Esophagus muscularis mucosa (tissue), 4 donors: ENCODE data around the gene GAS7. TPM values are rescaled to one million over a fixed set of nuclear protein-coding genes. Genes with fewer than 3 reads are reported as not detected.

Source experiments
- DNase-seq: peaks from one replicate; pipeline ENCODE4 v3.0.0-alpha.2; 2017; ENCODE audit errors: extremely low spot score
- H3K27ac ChIP-seq, 4 donors: fragments of 200-600 bp; sonication (generic); replicated peaks in 1 of 4; 1 replicate in 3 of 4; 2 replicates in 1 of 4; pipeline ENCODE4 v1.5.1; 2016 to 2019; ENCODE audit warnings: mild to moderate bottlenecking in 1 of 4
- H3K27me3 ChIP-seq, 4 donors: fragments of 200-600 bp; sonication (generic); one replicate each; pipeline versions ENCODE4 v1.5.1 to v1.6.0; 2016 to 2019
- H3K36me3 ChIP-seq, 4 donors: fragments of 200-600 bp; sonication (generic); one replicate each; pipeline ENCODE4 v1.5.1; 2016 to 2019
- H3K4me1 ChIP-seq, 4 donors: fragments of 200-600 bp; sonication (generic); one replicate each; pipeline ENCODE4 v1.5.1; 2016 to 2019
- H3K4me3 ChIP-seq, 4 donors: fragments of 200-600 bp; sonication (generic); 1 replicate in 2 of 4; 2 replicates in 2 of 4; pipeline ENCODE4 v1.5.1; 2016 to 2019; ENCODE audit warnings: mild to moderate bottlenecking in 4 of 4, moderate library complexity in 1 of 4
- H3K9me3 ChIP-seq, 4 donors: fragments of 200-600 bp; sonication (generic); 1 replicate in 3 of 4; 2 replicates in 1 of 4; pipeline ENCODE4 v1.5.1; 2016 to 2019
- CTCF ChIP-seq, 3 experiments: fragments of 200-600 bp in 2 of 3; fragments of 450-650 bp in 1 of 3; sonication (generic) in 2 of 3; IDR thresholded peaks; one replicate each; pipeline ENCODE4 v1.5.1; 2017 to 2019; ENCODE audit warnings: antibody characterized with exemption in 3 of 3, mild to moderate bottlenecking in 2 of 3, moderate library complexity in 1 of 3
- EP300 ChIP-seq: sonication (generic); formaldehyde crosslinking; IDR thresholded peaks from one replicate; pipeline ENCODE4 v1.6.1; 2017; ENCODE audit warnings: antibody characterized with exemption
- POLR2A ChIP-seq: fragments of 450-650 bp; IDR thresholded peaks from one replicate; pipeline ENCODE4 v1.6.1; 2017; ENCODE audit warnings: antibody characterized with exemption, moderate library complexity, mild to moderate bottlenecking, low read depth
- POLR2AphosphoS5 ChIP-seq, 2 donors: sonication (generic); formaldehyde crosslinking; IDR thresholded peaks; one replicate each; pipeline ENCODE4 v1.6.1; 2017; ENCODE audit warnings: antibody characterized with exemption in 2 of 2
- WGBS: methylation state at CpG from one replicate; pipeline ENCODE4 v1.1.5; 2018; 5-methylcytosine and 5-hydroxymethylcytosine counted together
- intact Hi-C: fragments of 100-400 bp; cut with DNase I; formaldehyde crosslinking; loops from one replicate; pipeline ENCODE4 v1.15.1; 2023
- total RNA-seq, 4 donors: library from RNA; depleted of rRNA; stranded (reverse); fragments of >200 nt; gene quantifications; one replicate each; pipeline versions ENCODE4 v1.1.0 to v1.2.1, GENCODE V29; 2016

Gene GAS7
- total RNA-seq, 4 donors from 2014 or later, result 77.3 to 124 (median 86.7) TPM

- WGBS, result 71% methylated on average over 4 of the region's 4 CpGs
- Histone ChIP-seq H3K36me3 (no peaks in the 10 kb centered on the region), H3K4me1 (peaks cover 0 to 28% (median 22%) of the 10 kb centered on the region in 4 donors), H3K27ac (peak overlapping the region; percentile 45 to 65 (median 54)), H3K27me3 (no peaks in the 10 kb centered on the region), H3K4me3 (no peak overlapping the region), H3K9me3 (no peaks in the 10 kb centered on the region)
- TF ChIP-seq CTCF (IDR thresholded peaks at IDR 0.05), result no peak
- TF ChIP-seq POLR2AphosphoS5 (IDR thresholded peaks at IDR 0.05), result no peak
- TF ChIP-seq POLR2A, result no peak
- no peak for TF ChIP-seq EP300
- no peak for DNase-seq
- intact Hi-C loops, result no loop called here
These were observed 41.8 kb downstream of the GAS7 start for GRCh38 chr17:10156599-10156947.

GRCh38 chr17:10156077-10156435 is 42.4 kb downstream of the GAS7 start:
- Histone ChIP-seq H3K36me3 (no peaks in the 10 kb centered on the region), H3K4me1 (peaks cover 0 to 31% (median 23%) of the 10 kb centered on the region in 4 donors), H3K9me3 (no peaks in the 10 kb centered on the region), H3K27me3 (no peaks in the 10 kb centered on the region), H3K4me3 (no peak overlapping the region), H3K27ac (peak overlapping the region; percentile 45 to 65 (median 54))
- no peak for DNase-seq
- 85% methylated on average over 4 of the region's 4 CpGs for WGBS
- intact Hi-C loops, result no loop called here
- TF ChIP-seq POLR2AphosphoS5 (IDR thresholded peaks at IDR 0.05) (no peak), EP300 (no peak), POLR2A (no peak), CTCF (IDR thresholded peaks at IDR 0.05) (no peak)

- WGBS, result 69% methylated on average over 8 of the region's 8 CpGs
- no peaks in the 10 kb centered on the region for H3K27me3 ChIP-seq
These were observed 42.9 kb downstream of the GAS7 start for GRCh38 chr17:10155371-10156076.

GRCh38 chr17:10151667-10152496 is 46.5 kb downstream of the GAS7 start:
- intact Hi-C loops, result no loop called here
- no peak for TF ChIP-seq POLR2AphosphoS5 (IDR thresholded peaks at IDR 0.05)
- no peak for TF ChIP-seq EP300
- TF ChIP-seq POLR2A, result no peak
- no peak for TF ChIP-seq CTCF (IDR thresholded peaks at IDR 0.05)
- H3K27ac ChIP-seq, result peak overlapping the region in 3 of 4 donors; percentile 2 to 58 (median 20)
- 50% methylated on average over 12 of the region's 12 CpGs for WGBS
- DNase-seq, result no peak
- H3K4me1 ChIP-seq, result peaks cover 0 to 27% (median 14%) of the 10 kb centered on the region in 4 donors
- no peak overlapping the region for H3K4me3 ChIP-seq
- no peaks in the 10 kb centered on the region for H3K9me3 ChIP-seq
- no peaks in the 10 kb centered on the region for H3K36me3 ChIP-seq
- no peaks in the 10 kb centered on the region for H3K27me3 ChIP-seq

More at GRCh38 chr17:10155371-10156076, 42.9 kb downstream of the GAS7 start:
- peak overlapping the region in 2 of 4 donors; percentile 59 to 65 for H3K27ac ChIP-seq
- no peak for DNase-seq
- no peaks in the 10 kb centered on the region for H3K9me3 ChIP-seq
- no peak for TF ChIP-seq POLR2AphosphoS5 (IDR thresholded peaks at IDR 0.05)
- no peak for TF ChIP-seq EP300
- no peak for TF ChIP-seq POLR2A
- no peak for TF ChIP-seq CTCF (IDR thresholded peaks at IDR 0.05)
- intact Hi-C loops, result no loop called here
- H3K4me1 ChIP-seq, result peaks cover 0 to 31% (median 23%) of the 10 kb centered on the region in 4 donors
- no peaks in the 10 kb centered on the region for H3K36me3 ChIP-seq
- H3K4me3 ChIP-seq, result no peak overlapping the region
